SH-SY5Y (cell line): ENCODE results near the gene PORCN.

Experiments used
- GATA2 ChIP-seq: IDR thresholded peaks from 2 replicates; pipeline ENCODE4 v1.6.1; 2011; ENCODE audit warnings: mild to moderate bottlenecking, low read depth, low read length
- GATA3 ChIP-seq: IDR thresholded peaks from 2 replicates; pipeline ENCODE4 v1.6.1; 2011; ENCODE audit warnings: low read depth, mild to moderate bottlenecking, low read length, moderate library complexity

The PORCN gene

GRCh38 chrX:48508400-48509244 is at the start of gene PORCN:
PORCN (plus strand) TSS chrX:48508992; CDS start chrX:48509821, 829 bp downstream.
- TF ChIP-seq GATA2 (no peak), GATA3 (no peak)

- no peak for TF ChIP-seq GATA2
- TF ChIP-seq GATA3 = no peak
These were observed 49.3 kb upstream of the PORCN start for GRCh38 chrX:48459483-48459882.

GRCh38 chrX:48460031-48460430 is 48.8 kb upstream of the PORCN start:
- TF ChIP-seq GATA3 (no peak), GATA2 (no peak)

- no peak for TF ChIP-seq GATA2
- TF ChIP-seq GATA3 = no peak
These were observed 48.2 kb upstream of the PORCN start for GRCh38 chrX:48460606-48461005.

- no peak for TF ChIP-seq GATA2
- no peak for TF ChIP-seq GATA3
These were observed 47.0 kb upstream of the PORCN start for GRCh38 chrX:48461830-48462229.

GRCh38 chrX:48465336-48465933 is 43.4 kb upstream of the PORCN start:
- TF ChIP-seq GATA3 (no peak), GATA2 (no peak)

GRCh38 chrX:48466696-48467095 is 42.1 kb upstream of the PORCN start:
- TF ChIP-seq GATA3 (no peak), GATA2 (no peak)

- TF ChIP-seq GATA2 = no peak
- TF ChIP-seq GATA3 = no peak
These were observed 41.5 kb upstream of the PORCN start for GRCh38 chrX:48467281-48467761.

GRCh38 chrX:48468247-48468671 is 40.5 kb upstream of the PORCN start:
- TF ChIP-seq GATA3 (no peak), GATA2 (no peak)

GRCh38 chrX:48468693-48469691 is 39.8 kb upstream of the PORCN start:
- TF ChIP-seq GATA2 (no peak), GATA3 (no peak)

- TF ChIP-seq GATA3 = no peak
- no peak for TF ChIP-seq GATA2
These were observed 38.5 kb upstream of the PORCN start, which contains the start of gene SLC38A5 for GRCh38 chrX:48470110-48470832. SLC38A5 (minus strand) TSS chrX:48470260; CDS start chrX:48467924, 2,336 bp downstream.

GRCh38 chrX:48470833-48471118 is 38.0 kb upstream of the PORCN start:
- TF ChIP-seq GATA2 = no peak
- TF ChIP-seq GATA3 = no peak

GRCh38 chrX:48471504-48471903 is 37.3 kb upstream of the PORCN start:
- TF ChIP-seq GATA3 = no peak
